Sigmoid colon (tissue), 7 donors: ENCODE results near the gene ITIH4. TPM values are rescaled to one million over a fixed set of nuclear protein-coding genes. Genes with fewer than 3 reads are reported as not detected.

ENCODE experiments used
- DNase-seq: peaks from one replicate; pipeline ENCODE4 v3.0.0-alpha.2; 2019
- H3K27ac ChIP-seq, 4 donors: fragments of 200-600 bp; sonication (generic); one replicate each; pipeline ENCODE4 v1.5.1; 2016 to 2019; ENCODE audit warnings: mild to moderate bottlenecking in 1 of 4
- H3K27me3 ChIP-seq, 3 donors: fragments of 200-600 bp; sonication (generic); one replicate each; pipeline ENCODE4 v1.5.1; 2019; ENCODE audit warnings: mild to moderate bottlenecking in 1 of 3
- H3K36me3 ChIP-seq, 4 donors: fragments of 200-600 bp; sonication (generic); one replicate each; pipeline ENCODE4 v1.5.1; 2016 to 2019
- H3K4me1 ChIP-seq, 4 donors: fragments of 200-600 bp; sonication (generic); one replicate each; pipeline ENCODE4 v1.5.1; 2017 to 2019
- H3K4me3 ChIP-seq, 4 donors: fragments of 200-600 bp; sonication (generic); one replicate each; pipeline ENCODE4 v1.5.1; 2017 to 2019; ENCODE audit warnings: mild to moderate bottlenecking in 2 of 4, moderate library complexity in 1 of 4
- H3K9me3 ChIP-seq, 4 donors: fragments of 200-600 bp in 3 of 4; sonication (generic) in 3 of 4; one replicate each; pipeline versions ENCODE4 v1.5.1 to v1.6.1; 2013 to 2019
- CTCF ChIP-seq, 4 experiments: fragments of 450-650 bp in 3 of 4; fragments of 200-600 bp in 1 of 4; IDR thresholded peaks; one replicate each; pipeline ENCODE4 v1.5.1; 2016 to 2019; ENCODE audit warnings: antibody characterized with exemption in 4 of 4, mild to moderate bottlenecking in 3 of 4, moderate library complexity in 2 of 4
- EP300 ChIP-seq, 4 donors: sonication (generic); formaldehyde crosslinking; IDR thresholded peaks; one replicate each; pipeline ENCODE4 v1.6.1; 2017; ENCODE audit warnings: antibody characterized with exemption in 4 of 4
- POLR2A ChIP-seq, 2 donors: fragments of 450-650 bp; IDR thresholded peaks; one replicate each; pipeline ENCODE4 v1.6.1; 2016; ENCODE audit warnings: antibody characterized with exemption in 2 of 2, mild to moderate bottlenecking in 2 of 2, moderate library complexity in 2 of 2
- POLR2AphosphoS5 ChIP-seq, 4 donors: sonication (generic); formaldehyde crosslinking; IDR thresholded peaks; one replicate each; pipeline ENCODE4 v1.6.1; 2017; ENCODE audit warnings: antibody characterized with exemption in 4 of 4
- WGBS, 2 donors: extraction: QIAGEN DNeasy Blood & Tissue Kit; methylation state at CpG; one replicate each; pipeline ENCODE4 v1.1.7; 2013; 5-methylcytosine and 5-hydroxymethylcytosine counted together
- intact Hi-C: fragments of 100-400 bp; cut with DNase I; formaldehyde crosslinking; loops from one replicate; pipeline ENCODE4 v1.15.1; 2023
- polyA plus RNA-seq, 3 donors: library from polyadenylated mRNA; stranded (reverse); fragments of 200-250 nt; gene quantifications; one replicate each; pipeline ENCODE4 v1.2.3, GENCODE V29; 2013
- total RNA-seq, 4 donors: library from RNA; depleted of rRNA; stranded (reverse); fragments of >200 nt; gene quantifications; one replicate each; pipeline ENCODE4 v1.1.0, GENCODE V29; 2016
- donor health status: healthy with polysubstance abuse.
- donor health status: Bipolar disorder and iron deficiency.
- donor health status: healthy.

The ITIH4 gene
- total and polyA plus RNA-seq, 7 donors = 2.5 to 12.2 (median 5.6) TPM; not detected in 2

- Histone ChIP-seq H3K4me1 (no peaks in the 10 kb centered on the region), H3K9me3 (no peaks in the 10 kb centered on the region), H3K36me3 (peaks cover 0 to 13% (median 8%) of the 10 kb centered on the region in 4 donors), H3K27me3 (no peaks in the 10 kb centered on the region), H3K27ac (no peak overlapping the region), H3K4me3 (no peak overlapping the region)
- WGBS, 2 donors = 91 to 95% methylated on average over 10 of the region's 10 CpGs
- intact Hi-C loops = no loop called here
- DNase-seq = no peak
- no peak for TF ChIP-seq POLR2A (IDR thresholded peaks at IDR 0.05)
- TF ChIP-seq EP300 (IDR thresholded peaks at IDR 0.05) = no peak
- no peak for TF ChIP-seq POLR2AphosphoS5 (IDR thresholded peaks at IDR 0.05)
- TF ChIP-seq CTCF (IDR thresholded peaks at IDR 0.05) = no peak
These were observed 6.4 kb downstream of the ITIH4 start for GRCh38 chr3:52824037-52824436.

- intact Hi-C loops = no loop called here
- Histone ChIP-seq H3K27me3 (no peaks in the 10 kb centered on the region), H3K4me1 (no peaks in the 10 kb centered on the region), H3K9me3 (no peaks in the 10 kb centered on the region), H3K4me3 (no peak overlapping the region), H3K27ac (no peak overlapping the region), H3K36me3 (peaks cover 0 to 13% (median 8%) of the 10 kb centered on the region in 4 donors)
- no peak for DNase-seq
- WGBS, 2 donors = 68 to 86% methylated on average over 5 of the region's 5 CpGs
- TF ChIP-seq EP300 (IDR thresholded peaks at IDR 0.05) (no peak), POLR2AphosphoS5 (IDR thresholded peaks at IDR 0.05) (no peak), CTCF (IDR thresholded peaks at IDR 0.05) (no peak), POLR2A (IDR thresholded peaks at IDR 0.05) (no peak)
These were observed 8.1 kb downstream of the ITIH4 start for GRCh38 chr3:52822363-52822762.

GRCh38 chr3:52820736-52821135 is 9.7 kb downstream of the ITIH4 start:
- intact Hi-C loops = no loop called here

GRCh38 chr3:52819936-52820335 is 10.5 kb downstream of the ITIH4 start:
- peaks cover 0 to 13% (median 8%) of the 10 kb centered on the region in 4 donors for H3K36me3 ChIP-seq
- no peaks in the 10 kb centered on the region for H3K9me3 ChIP-seq
- no peak for TF ChIP-seq EP300 (IDR thresholded peaks at IDR 0.05)
- TF ChIP-seq POLR2AphosphoS5 (IDR thresholded peaks at IDR 0.05) = no peak
- no peak for TF ChIP-seq POLR2A (IDR thresholded peaks at IDR 0.05)
- TF ChIP-seq CTCF (IDR thresholded peaks at IDR 0.05) = no peak
- H3K4me3 ChIP-seq = no peak overlapping the region
- intact Hi-C loops = no loop called here
- no peaks in the 10 kb centered on the region for H3K4me1 ChIP-seq
- WGBS, 2 donors = 76 to 93% methylated on average over 2 of the region's 2 CpGs
- H3K27me3 ChIP-seq = no peaks in the 10 kb centered on the region
- DNase-seq = no peak
- H3K27ac ChIP-seq = no peak overlapping the region

More at GRCh38 chr3:52820736-52821135, 9.7 kb downstream of the ITIH4 start:
- Histone ChIP-seq H3K36me3 (peaks cover 0 to 13% (median 8%) of the 10 kb centered on the region in 4 donors), H3K4me3 (no peak overlapping the region), H3K9me3 (no peaks in the 10 kb centered on the region), H3K4me1 (no peaks in the 10 kb centered on the region), H3K27me3 (no peaks in the 10 kb centered on the region), H3K27ac (no peak overlapping the region)
- no peak for DNase-seq
- peak in 1 of 4 experiments; percentile 30 for TF ChIP-seq CTCF (IDR thresholded peaks at IDR 0.05)
- no peak for TF ChIP-seq POLR2AphosphoS5 (IDR thresholded peaks at IDR 0.05)
- 58 to 68% methylated on average over 11 of the region's 11 CpGs for WGBS, 2 donors

GRCh38 chr3:52817860-52818259 is 12.6 kb downstream of the ITIH4 start:
- DNase-seq = no peak
- intact Hi-C loops = no loop called here
- Histone ChIP-seq H3K27me3 (no peaks in the 10 kb centered on the region), H3K27ac (no peak overlapping the region), H3K4me3 (no peak overlapping the region), H3K4me1 (no peaks in the 10 kb centered on the region), H3K9me3 (no peaks in the 10 kb centered on the region), H3K36me3 (peaks cover 0 to under 1% (median 0%) of the 10 kb centered on the region in 4 donors)
- WGBS, 2 donors = 91 to 95% methylated on average over 7 of the region's 7 CpGs
- TF ChIP-seq EP300 (IDR thresholded peaks at IDR 0.05) (no peak), POLR2AphosphoS5 (IDR thresholded peaks at IDR 0.05) (no peak), POLR2A (IDR thresholded peaks at IDR 0.05) (no peak), CTCF (IDR thresholded peaks at IDR 0.05) (no peak)
